ENCODE data around the gene FAM170B.

Gene FAM170B

DNA sequence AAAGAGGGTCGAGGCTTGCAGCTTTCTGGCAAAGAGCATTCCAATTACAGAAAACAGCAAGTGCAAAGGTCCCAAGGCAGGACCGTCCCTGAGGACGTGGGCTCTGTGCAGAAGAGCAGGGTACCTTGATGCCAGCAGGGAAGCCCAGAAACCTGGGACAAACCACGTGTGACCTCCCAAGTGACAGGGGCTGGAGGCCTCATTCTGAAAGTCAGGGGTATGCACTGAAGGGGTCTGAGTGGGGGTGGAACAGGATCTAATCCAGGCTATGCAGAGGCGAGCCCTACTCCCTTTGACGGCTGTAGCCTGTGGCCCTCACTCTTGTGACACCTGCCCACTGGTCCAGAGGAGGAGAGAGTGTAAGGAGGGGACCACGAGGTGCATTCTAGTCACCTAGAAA is 31.4 kb upstream of the FAM170B start:
- ChIA-PET POLR2A (no interaction called here), CTCF (interaction anchor here (1.7 kb wide), 1 partner anchor 30 kb away, joined by 3 read pairs; no protein-coding TSS in a partner anchor)
- TF ChIP-seq BCL11A (tag by site-specific recombination; IDR thresholded peaks at IDR 0.05; ENCODE audit: low read depth) = no peak
- TF ChIP-seq ZNF670 (tag by site-specific recombination; IDR thresholded peaks at IDR 0.05; ENCODE audit: low read depth) = no peak
- TF ChIP-seq, protein P1, sequence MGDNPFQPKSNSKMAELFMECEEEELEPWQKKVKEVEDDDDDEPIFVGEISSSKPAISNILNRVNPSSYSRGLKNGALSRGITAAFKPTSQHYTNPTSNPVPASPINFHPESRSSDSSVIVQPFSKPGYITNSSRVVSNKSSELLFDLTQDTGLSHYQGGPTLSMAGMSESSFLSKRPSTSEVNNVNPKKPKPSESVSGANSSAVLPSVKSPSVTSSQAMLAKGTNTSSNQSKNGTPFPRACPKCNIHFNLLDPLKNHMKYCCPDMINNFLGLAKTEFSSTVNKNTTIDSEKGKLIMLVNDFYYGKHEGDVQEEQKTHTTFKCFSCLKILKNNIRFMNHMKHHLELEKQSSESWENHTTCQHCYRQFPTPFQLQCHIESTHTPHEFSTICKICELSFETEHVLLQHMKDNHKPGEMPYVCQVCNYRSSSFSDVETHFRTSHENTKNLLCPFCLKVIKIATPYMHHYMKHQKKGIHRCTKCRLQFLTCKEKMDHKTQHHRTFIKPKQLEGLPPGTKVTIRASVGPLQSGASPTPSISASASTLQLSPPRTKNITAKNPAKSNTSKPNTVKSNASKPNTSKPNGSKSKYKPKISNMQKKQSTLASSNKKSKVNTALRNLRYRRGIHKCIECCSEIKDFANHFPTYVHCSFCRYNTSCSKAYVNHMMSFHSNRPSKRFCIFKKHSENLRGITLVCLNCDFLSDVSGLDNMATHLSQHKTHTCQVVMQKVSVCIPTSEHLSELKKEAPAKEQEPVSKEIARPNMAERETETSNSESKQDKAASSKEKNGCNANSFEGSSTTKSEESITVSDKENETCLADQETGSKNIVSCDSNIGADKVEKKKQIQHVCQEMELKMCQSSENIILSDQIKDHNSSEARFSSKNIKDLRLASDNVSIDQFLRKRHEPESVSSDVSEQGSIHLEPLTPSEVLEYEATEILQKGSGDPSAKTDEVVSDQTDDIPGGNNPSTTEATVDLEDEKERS (tag by site-specific recombination; IDR thresholded peaks at IDR 0.05) = no peak
- TF ChIP-seq, protein P2, sequence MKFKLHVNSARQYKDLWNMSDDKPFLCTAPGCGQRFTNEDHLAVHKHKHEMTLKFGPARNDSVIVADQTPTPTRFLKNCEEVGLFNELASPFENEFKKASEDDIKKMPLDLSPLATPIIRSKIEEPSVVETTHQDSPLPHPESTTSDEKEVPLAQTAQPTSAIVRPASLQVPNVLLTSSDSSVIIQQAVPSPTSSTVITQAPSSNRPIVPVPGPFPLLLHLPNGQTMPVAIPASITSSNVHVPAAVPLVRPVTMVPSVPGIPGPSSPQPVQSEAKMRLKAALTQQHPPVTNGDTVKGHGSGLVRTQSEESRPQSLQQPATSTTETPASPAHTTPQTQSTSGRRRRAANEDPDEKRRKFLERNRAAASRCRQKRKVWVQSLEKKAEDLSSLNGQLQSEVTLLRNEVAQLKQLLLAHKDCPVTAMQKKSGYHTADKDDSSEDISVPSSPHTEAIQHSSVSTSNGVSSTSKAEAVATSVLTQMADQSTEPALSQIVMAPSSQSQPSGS (tag by site-specific recombination; IDR thresholded peaks at IDR 0.05; ENCODE audit: low read depth) = no peak
- no peak for TF ChIP-seq ZNF624 (tag by site-specific recombination; IDR thresholded peaks at IDR 0.05)
- TF ChIP-seq SP7 (tag by site-specific recombination; IDR thresholded peaks at IDR 0.05) = no peak
- TF ChIP-seq, protein P3, sequence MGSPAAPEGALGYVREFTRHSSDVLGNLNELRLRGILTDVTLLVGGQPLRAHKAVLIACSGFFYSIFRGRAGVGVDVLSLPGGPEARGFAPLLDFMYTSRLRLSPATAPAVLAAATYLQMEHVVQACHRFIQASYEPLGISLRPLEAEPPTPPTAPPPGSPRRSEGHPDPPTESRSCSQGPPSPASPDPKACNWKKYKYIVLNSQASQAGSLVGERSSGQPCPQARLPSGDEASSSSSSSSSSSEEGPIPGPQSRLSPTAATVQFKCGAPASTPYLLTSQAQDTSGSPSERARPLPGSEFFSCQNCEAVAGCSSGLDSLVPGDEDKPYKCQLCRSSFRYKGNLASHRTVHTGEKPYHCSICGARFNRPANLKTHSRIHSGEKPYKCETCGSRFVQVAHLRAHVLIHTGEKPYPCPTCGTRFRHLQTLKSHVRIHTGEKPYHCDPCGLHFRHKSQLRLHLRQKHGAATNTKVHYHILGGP (tag by site-specific recombination; IDR thresholded peaks at IDR 0.05) = no peak
- no peak for TF ChIP-seq ZNF311 (tag by site-specific recombination; IDR thresholded peaks at IDR 0.05; ENCODE audit: borderline replicate concordance)
- no peak for TF ChIP-seq ZNF660 (tag by site-specific recombination; IDR thresholded peaks at IDR 0.05)
- no peak for TF ChIP-seq ZNF776 (tag by site-specific recombination; IDR thresholded peaks at IDR 0.05; ENCODE audit: borderline replicate concordance)
- TF ChIP-seq, protein P4, sequence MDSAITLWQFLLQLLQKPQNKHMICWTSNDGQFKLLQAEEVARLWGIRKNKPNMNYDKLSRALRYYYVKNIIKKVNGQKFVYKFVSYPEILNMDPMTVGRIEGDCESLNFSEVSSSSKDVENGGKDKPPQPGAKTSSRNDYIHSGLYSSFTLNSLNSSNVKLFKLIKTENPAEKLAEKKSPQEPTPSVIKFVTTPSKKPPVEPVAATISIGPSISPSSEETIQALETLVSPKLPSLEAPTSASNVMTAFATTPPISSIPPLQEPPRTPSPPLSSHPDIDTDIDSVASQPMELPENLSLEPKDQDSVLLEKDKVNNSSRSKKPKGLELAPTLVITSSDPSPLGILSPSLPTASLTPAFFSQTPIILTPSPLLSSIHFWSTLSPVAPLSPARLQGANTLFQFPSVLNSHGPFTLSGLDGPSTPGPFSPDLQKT (IDR thresholded peaks at IDR 0.05; ENCODE audit: borderline replicate concordance, low read depth, low read length) = no peak
- TF ChIP-seq ZNF169 (tag by site-specific recombination; IDR thresholded peaks at IDR 0.05) = no peak
- TF ChIP-seq, protein P5, sequence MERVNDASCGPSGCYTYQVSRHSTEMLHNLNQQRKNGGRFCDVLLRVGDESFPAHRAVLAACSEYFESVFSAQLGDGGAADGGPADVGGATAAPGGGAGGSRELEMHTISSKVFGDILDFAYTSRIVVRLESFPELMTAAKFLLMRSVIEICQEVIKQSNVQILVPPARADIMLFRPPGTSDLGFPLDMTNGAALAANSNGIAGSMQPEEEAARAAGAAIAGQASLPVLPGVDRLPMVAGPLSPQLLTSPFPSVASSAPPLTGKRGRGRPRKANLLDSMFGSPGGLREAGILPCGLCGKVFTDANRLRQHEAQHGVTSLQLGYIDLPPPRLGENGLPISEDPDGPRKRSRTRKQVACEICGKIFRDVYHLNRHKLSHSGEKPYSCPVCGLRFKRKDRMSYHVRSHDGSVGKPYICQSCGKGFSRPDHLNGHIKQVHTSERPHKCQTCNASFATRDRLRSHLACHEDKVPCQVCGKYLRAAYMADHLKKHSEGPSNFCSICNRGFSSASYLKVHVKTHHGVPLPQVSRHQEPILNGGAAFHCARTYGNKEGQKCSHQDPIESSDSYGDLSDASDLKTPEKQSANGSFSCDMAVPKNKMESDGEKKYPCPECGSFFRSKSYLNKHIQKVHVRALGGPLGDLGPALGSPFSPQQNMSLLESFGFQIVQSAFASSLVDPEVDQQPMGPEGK (tag by site-specific recombination; IDR thresholded peaks at IDR 0.05) = no peak
- TF ChIP-seq SETDB1 (IDR thresholded peaks at IDR 0.05; ENCODE audit: insufficient read length, low read length) = no peak
- no peak for TF ChIP-seq ZNF433 (tag by site-specific recombination; IDR thresholded peaks at IDR 0.05; ENCODE audit: low read depth)
- no peak for TF ChIP-seq ZBTB21 (tag by site-specific recombination; IDR thresholded peaks at IDR 0.05)
- no peak for TF ChIP-seq IKZF3 (tag by site-specific recombination; IDR thresholded peaks at IDR 0.05)
- TF ChIP-seq HOXC10 (CRISPR knock-in tag; IDR thresholded peaks at IDR 0.05) = no peak
- no peak for TF ChIP-seq ZBTB8A (tag by site-specific recombination; IDR thresholded peaks at IDR 0.05)
- H3K4me1 ChIP-seq (ENCODE audit: control insufficient read depth, insufficient read depth, low read length) = no peaks in the 10 kb centered on the region
- H3K9me3 ChIP-seq (ENCODE audit: control insufficient read depth, insufficient read depth, low read depth, low read length) = no peaks in the 10 kb centered on the region
- no peak overlapping the region for H3K27ac ChIP-seq (ENCODE audit: extremely low read depth, low read depth, low read length)
- H3K36me3 ChIP-seq (ENCODE audit: control insufficient read depth in 2 of 2, insufficient read depth in 1 of 2, low read length in 2 of 2) = no peaks in the 10 kb centered on the region
- no peak overlapping the region for H3K4me3 ChIP-seq (ENCODE audit: low read depth, low read length)
